Endothelial cell of umbilical vein (primary cell): ENCODE measurements around the gene PIRT. TPM values are rescaled to one million over a fixed set of nuclear protein-coding genes. Genes with fewer than 3 reads are reported as not detected.

ENCODE experiments used
- BruUV-seq: library from RNA; stranded (reverse); fragments of 400-500 nt; replicated peaks from 2 replicates; lab custom pipeline; 2021; lab: Mats Ljungman, UMichigan
- CTCF ChIA-PET: fragments of 300-600, 350-600 bp; sonication (Branson Sonifier 250); formaldehyde crosslinking; loops from one replicate; lab custom pipeline; 2021; ENCODE audit warnings: antibody characterized with exemption, inconsistent platforms; lab: Charles Lee
- POLR2A ChIA-PET: fragments of 300-600, 350-600 bp; sonication (Branson Sonifier 250); formaldehyde crosslinking; loops from one replicate; lab custom pipeline; 2021; ENCODE audit warnings: antibody characterized with exemption, inconsistent platforms; lab: Charles Lee
- DNase-seq: peaks from one replicate; pipeline ENCODE4 v3.0.0-alpha.2; 2011; ENCODE audit warnings: low read depth, low spot score
- FAIRE-seq: peaks from 2 replicates; lab custom pipeline; 2011; peaks lifted over from hg19 to GRCh38; lab: Jason Lieb, UNC
- H2AFZ ChIP-seq: 2 replicates; pipeline ENCODE4 v1.6.0; 2012; ENCODE audit warnings: low read depth, low read length, control low read depth, inconsistent platforms
- H3K27ac ChIP-seq: 2 replicates; pipeline ENCODE4 v1.5.1; 2011; ENCODE audit warnings: low read depth, mild to moderate bottlenecking, control low read depth, low read length, moderate library complexity; ENCODE audit not compliant: insufficient read depth
- H3K27me3 ChIP-seq, 2 experiments: 2 replicates each; pipeline versions ENCODE4 v1.6.0 to v1.6.1; 2011; ENCODE audit warnings: low read length in 2 of 2, mixed read lengths in 1 of 2; ENCODE audit not compliant: control insufficient read depth in 2 of 2, insufficient read depth in 2 of 2
- H3K36me3 ChIP-seq, 2 experiments: 2 replicates in 1 of 2; 3 replicates in 1 of 2; pipeline ENCODE4 v1.5.1; 2011; ENCODE audit warnings: low read length in 2 of 2, mild to moderate bottlenecking in 1 of 2, moderate library complexity in 1 of 2; ENCODE audit not compliant: control insufficient read depth in 2 of 2, insufficient read depth in 2 of 2; ENCODE audit errors: extremely low read depth in 1 of 2
- H3K4me1 ChIP-seq: 3 replicates; pipeline ENCODE4 v1.5.1; 2011; ENCODE audit warnings: mild to moderate bottlenecking, low read length; ENCODE audit not compliant: control insufficient read depth, insufficient read depth; ENCODE audit errors: extremely low read depth
- H3K4me2 ChIP-seq: 2 replicates; pipeline ENCODE4 v1.6.1; 2011; ENCODE audit warnings: low read length, control low read depth, mixed read lengths; ENCODE audit not compliant: insufficient read depth
- H3K4me3 ChIP-seq, 3 experiments: fragments of 200-600 bp in 1 of 3; sonication (generic), shearing (Covaris generic) in 1 of 3; replicated peaks in 1 of 3; 2 replicates each; pipeline ENCODE4 v1.5.1; 2011 to 2016; ENCODE audit warnings: control low read depth in 3 of 3, low read length in 3 of 3, mild to moderate bottlenecking in 2 of 3, inconsistent platforms in 1 of 3, low read depth in 1 of 3, moderate library complexity in 1 of 3; ENCODE audit not compliant: insufficient read depth in 1 of 3
- H3K79me2 ChIP-seq: 2 replicates; pipeline ENCODE4 v1.6.0; 2012; ENCODE audit warnings: low read length, inconsistent platforms; ENCODE audit not compliant: control insufficient read depth, insufficient read depth
- H3K9ac ChIP-seq: replicated peaks from 2 replicates; pipeline ENCODE3; 2011; ENCODE audit warnings: low read length, control low read depth; ENCODE audit not compliant: insufficient read depth; ENCODE audit errors: extremely low read depth
- H3K9me1 ChIP-seq: replicated peaks from 3 replicates; pipeline ENCODE4 v1.6.0; 2011; ENCODE audit warnings: mild to moderate bottlenecking, low read length; ENCODE audit not compliant: control insufficient read depth, insufficient read depth; ENCODE audit errors: extremely low read depth
- H3K9me3 ChIP-seq: replicated peaks from 2 replicates; pipeline ENCODE4 v1.5.1; 2012; ENCODE audit warnings: low read length, inconsistent platforms; ENCODE audit not compliant: control insufficient read depth, insufficient read depth
- H4K20me1 ChIP-seq: replicated peaks from 2 replicates; pipeline ENCODE3; 2011; ENCODE audit warnings: mild to moderate bottlenecking, low read length; ENCODE audit not compliant: control insufficient read depth, insufficient read depth; ENCODE audit errors: extremely low read depth
- EZH2 ChIP-seq: IDR thresholded peaks from 2 replicates; pipeline ENCODE4 v1.6.1; 2012; ENCODE audit warnings: borderline replicate concordance, low read depth, mild to moderate bottlenecking, moderate library complexity, low read length, inconsistent platforms; ENCODE audit not compliant: severe bottlenecking
- FOS ChIP-seq: IDR thresholded peaks from 2 replicates; pipeline ENCODE4 v1.6.1; 2011; ENCODE audit warnings: mild to moderate bottlenecking, low read length, moderate library complexity, borderline replicate concordance; ENCODE audit not compliant: insufficient read depth
- GATA2 ChIP-seq: IDR thresholded peaks from 2 replicates; pipeline ENCODE4 v1.7.0; 2011; ENCODE audit warnings: low read depth, mild to moderate bottlenecking, moderate library complexity, mixed read lengths, low read length; ENCODE audit not compliant: insufficient read length, insufficient read depth
- JUN ChIP-seq: IDR thresholded peaks from 2 replicates; pipeline ENCODE4 v1.6.1; 2011; ENCODE audit warnings: borderline replicate concordance, low read depth; ENCODE audit not compliant: insufficient read length, insufficient read depth
- MAX ChIP-seq: IDR thresholded peaks from 2 replicates; pipeline ENCODE4 v1.6.1; 2011; ENCODE audit not compliant: insufficient read depth, insufficient read length
- MYC ChIP-seq: IDR thresholded peaks from one replicate; pipeline ENCODE4 v1.6.1; 2011; ENCODE audit warnings: mild to moderate bottlenecking, low read depth, low read length
- POLR2A ChIP-seq: IDR thresholded peaks from 2 replicates; pipeline ENCODE4 v1.6.1; 2012; ENCODE audit warnings: low read depth, mild to moderate bottlenecking, control low read depth, low read length
- POLR2AphosphoS5 ChIP-seq: IDR thresholded peaks from 2 replicates; pipeline ENCODE4 v1.6.1; 2012; ENCODE audit warnings: low read depth, mild to moderate bottlenecking, control low read depth, low read length, moderate library complexity; ENCODE audit not compliant: insufficient read depth
- dilution Hi-C: fragments of 300-500 bp; cut with MboI; formaldehyde crosslinking; loops from one replicate; pipeline ENCODE4 v1.15.0; 2019; ENCODE audit warnings: low sequenced_read_pairs; ENCODE audit not compliant: extremely low pct_ligation_motif_present
- intact Hi-C: fragments of 100-400 bp; cut with micrococcal nuclease; formaldehyde crosslinking; loops from one replicate; pipeline ENCODE4 v1.10.0; 2022
- polyA plus RNA-seq, 4 experiments: library from polyadenylated mRNA; depleted of rRNA in 3 of 4; stranded (reverse) in 3 of 4; unstranded in 1 of 4; fragments of >200 nt; gene quantifications; 2 replicates each; pipeline versions ENCODE4 v1.2.1 to v1.2.3, GENCODE V29; 2011 to 2012; ENCODE audit warnings: missing spikeins in 1 of 4
- total RNA-seq: library from RNA; stranded (reverse); gene quantifications from 2 replicates; pipeline ENCODE4 v1.2.3, GENCODE V29; 2021
- TF ChIP-seq, protein P1 (sequence below), 2 donors: IDR thresholded peaks; 1 replicate in 1 of 2; 2 replicates in 1 of 2; pipeline ENCODE4 v1.5.1; 2011; ENCODE audit warnings: low read length in 2 of 2, mild to moderate bottlenecking in 2 of 2, moderate library complexity in 2 of 2, control low read depth in 1 of 2, inconsistent platforms in 1 of 2, low read depth in 1 of 2; ENCODE audit not compliant: insufficient read depth in 1 of 2; ENCODE audit errors: extremely low read depth in 1 of 2

Gene PIRT
- total and polyA plus RNA-seq, 2 donors (not counting 3 experiments of a cell fraction or from before 2014, with no cell fraction given) = not detected

- CTCF ChIA-PET = no interaction called here
- POLR2A ChIA-PET = no interaction called here
These were observed 9.9 kb downstream of the PIRT start for GRCh38 chr17:10827898-10828552.

More at GRCh38 chr17:10827898-10828552, 9.9 kb downstream of the PIRT start:
- Histone ChIP-seq H3K79me2 (no peaks in the 10 kb centered on the region), H3K4me1 (no peaks in the 10 kb centered on the region), H3K4me3 (no peak overlapping the region), H3K36me3 (no peaks in the 10 kb centered on the region), H3K4me2 (no peak overlapping the region), H4K20me1 (no peaks in the 10 kb centered on the region), H2AFZ (no peak overlapping the region), H3K27ac (no peak overlapping the region), H3K27me3 (no peaks in the 10 kb centered on the region), H3K9me1 (no peaks in the 10 kb centered on the region), H3K9ac (no peak overlapping the region), H3K9me3 (no peaks in the 10 kb centered on the region)
- dilution Hi-C loops = no loop called here
- intact Hi-C loops = no loop called here
- FAIRE-seq (no peak), DNase-seq (no peak)
- BruUV-seq = no TSS peak
- TF ChIP-seq FOS = no peak
- TF ChIP-seq POLR2A = no peak
- TF ChIP-seq, protein P1, sequence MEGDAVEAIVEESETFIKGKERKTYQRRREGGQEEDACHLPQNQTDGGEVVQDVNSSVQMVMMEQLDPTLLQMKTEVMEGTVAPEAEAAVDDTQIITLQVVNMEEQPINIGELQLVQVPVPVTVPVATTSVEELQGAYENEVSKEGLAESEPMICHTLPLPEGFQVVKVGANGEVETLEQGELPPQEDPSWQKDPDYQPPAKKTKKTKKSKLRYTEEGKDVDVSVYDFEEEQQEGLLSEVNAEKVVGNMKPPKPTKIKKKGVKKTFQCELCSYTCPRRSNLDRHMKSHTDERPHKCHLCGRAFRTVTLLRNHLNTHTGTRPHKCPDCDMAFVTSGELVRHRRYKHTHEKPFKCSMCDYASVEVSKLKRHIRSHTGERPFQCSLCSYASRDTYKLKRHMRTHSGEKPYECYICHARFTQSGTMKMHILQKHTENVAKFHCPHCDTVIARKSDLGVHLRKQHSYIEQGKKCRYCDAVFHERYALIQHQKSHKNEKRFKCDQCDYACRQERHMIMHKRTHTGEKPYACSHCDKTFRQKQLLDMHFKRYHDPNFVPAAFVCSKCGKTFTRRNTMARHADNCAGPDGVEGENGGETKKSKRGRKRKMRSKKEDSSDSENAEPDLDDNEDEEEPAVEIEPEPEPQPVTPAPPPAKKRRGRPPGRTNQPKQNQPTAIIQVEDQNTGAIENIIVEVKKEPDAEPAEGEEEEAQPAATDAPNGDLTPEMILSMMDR (IDR thresholded peaks at IDR 0.05; ENCODE audit: extremely low read depth in 1 of 2, insufficient read depth in 1 of 2, low read depth in 1 of 2, low read length in 2 of 2) = no peak
- TF ChIP-seq MYC = no peak
- no peak for TF ChIP-seq MAX
- TF ChIP-seq JUN = no peak
- no peak for TF ChIP-seq GATA2
- TF ChIP-seq POLR2AphosphoS5 = no peak
- TF ChIP-seq EZH2 = no peak
